ENCODE data around the gene ECI1. TPM values are rescaled to one million over a fixed set of nuclear protein-coding genes. Genes with fewer than 3 reads are reported as not detected.

The ECI1 gene
- total and polyA plus RNA-seq, 2 of the 13 experiments (the other 11 are each of a cell fraction or from before 2014, with no cell fraction given): 82.0 to 102 TPM

GRCh38 chr16:2253293-2253692, 1.9 kb upstream of the ECI1 start:
- no peak overlapping the region for H2AFZ ChIP-seq (ENCODE audit: low read length)
- FAIRE-seq: no peak
- in situ Hi-C loops (cut with HindIII; ENCODE audit: extremely low pct_ligation_motif_present, low pct_unique_long_range_greater_than_20kb): no loop called here
- ATAC-seq: no peak
- H4K20me1 ChIP-seq (ENCODE audit: insufficient read depth, low read length): peaks cover 5% of the 10 kb centered on the region
- intact Hi-C loops (cut with micrococcal nuclease; ENCODE audit: unreplicated experiment): loop anchor here (5.0 kb wide), 1 partner anchor 56 kb away; the partner anchor contains the start of gene CASKIN1
- no peak overlapping the region for H3K4me2 ChIP-seq (ENCODE audit: low read depth, low read length)
- H3K4me3 ChIP-seq (replicated peaks in 1 of 3; ENCODE audit: insufficient read depth in 1 of 3, low read depth in 2 of 3, low read length in 3 of 3): no peak overlapping the region
- no peak overlapping the region for H3K9ac ChIP-seq (ENCODE audit: insufficient read depth, low read depth, low read length)
- no peaks in the 10 kb centered on the region; a peak in 1 of 5 replicates for H3K27me3 ChIP-seq (ENCODE audit: control insufficient read depth in 1 of 2, insufficient read depth in 2 of 2, low read length in 2 of 2)
- WGBS (ENCODE audit: low lambda C conversion rate): 96% methylated on average over 11 of the region's 11 CpGs
- POLR2A ChIA-PET: interaction anchor here (1.0 to 3.7 kb wide), 3 partner anchors 27 to 99 kb away, joined by 3 to 79 read pairs (median 56); partner anchors contain the start of gene TRAF7
- no peaks in the 10 kb centered on the region for H3K9me3 ChIP-seq (ENCODE audit: low read length)
- H3K36me3 ChIP-seq (replicated peaks in 1 of 2; ENCODE audit: control insufficient read depth in 1 of 2, insufficient read depth in 2 of 2, low read length in 2 of 2): peaks cover 14 to 48% of the 10 kb centered on the region in 2 experiments
- CTCF ChIA-PET (ENCODE audit: low intra/inter-chr PET ratio, low total read pairs): no interaction called here
- TF ChIP-seq RBFOX2 (IDR thresholded peaks at IDR 0.05; ENCODE audit: low read depth, low read length): peak; percentile 5; the same call in 1 of the 2 replicates
- TF ChIP-seq RBM22 (optimal IDR thresholded peaks at IDR 0.05; ENCODE audit: low read length): peak; percentile 33
- no peak for TF ChIP-seq CBX2 (IDR thresholded peaks at IDR 0.05; ENCODE audit: low read depth, low read length)
- no peak for TF ChIP-seq CBX2 (CRISPR knock-in tag; IDR thresholded peaks at IDR 0.05; ENCODE audit: low read depth)
- TF ChIP-seq POLR2A (IDR thresholded peaks at IDR 0.05; ENCODE audit: insufficient read depth in 1 of 2, low read depth in 2 of 2, low read length in 2 of 2): 0 out of 4 replicates have a peak, but pooled peaks of 1 of the 2 experiments have one; percentile 10
- H3K27ac ChIP-seq (ENCODE audit: extremely low read length, insufficient read depth, low read length): no peak overlapping the region
- peaks cover 27% of the 10 kb centered on the region for H3K4me1 ChIP-seq (ENCODE audit: insufficient read depth, low read length)
- H3K79me2 ChIP-seq (ENCODE audit: insufficient read depth, low read length): peaks cover 21% of the 10 kb centered on the region
- DNase-seq (ENCODE audit: low spot score): no peak
- no TSS peak for BruUV-seq (replicated peaks)

GRCh38 chr16:2252806-2253148, 1.4 kb upstream of the ECI1 start:
- ATAC-seq: no peak
- H4K20me1 ChIP-seq (ENCODE audit: insufficient read depth, low read length): peaks cover 5% of the 10 kb centered on the region
- H3K4me3 ChIP-seq (replicated peaks in 1 of 3; ENCODE audit: insufficient read depth in 1 of 3, low read depth in 2 of 3, low read length in 3 of 3): no peak overlapping the region
- in situ Hi-C loops (cut with HindIII; ENCODE audit: extremely low pct_ligation_motif_present, low pct_unique_long_range_greater_than_20kb) (no loop called here), intact Hi-C loops (cut with micrococcal nuclease; ENCODE audit: unreplicated experiment) (loop anchor here (5.0 kb wide), 1 partner anchor 55 kb away; the partner anchor contains the start of gene CASKIN1)
- WGBS (ENCODE audit: low lambda C conversion rate): 94% methylated on average over 7 of the region's 7 CpGs
- FAIRE-seq: no peak
- H3K9me3 ChIP-seq (ENCODE audit: low read length): no peaks in the 10 kb centered on the region
- ChIA-PET POLR2A (interaction anchor here (1.0 to 3.7 kb wide), 7 partner anchors 10 to 217 kb away, joined by 3 to 79 read pairs (median 20); partner anchors contain the start of genes RNPS1 and TRAF7), CTCF (ENCODE audit: low intra/inter-chr PET ratio, low total read pairs) (no interaction called here)
- peak overlapping the region; percentile 83 for H3K27ac ChIP-seq (ENCODE audit: extremely low read length, insufficient read depth, low read length)
- H3K36me3 ChIP-seq (replicated peaks in 1 of 2; ENCODE audit: control insufficient read depth in 1 of 2, insufficient read depth in 2 of 2, low read length in 2 of 2): peaks cover 13 to 42% of the 10 kb centered on the region in 2 experiments
- no peak overlapping the region for H3K9ac ChIP-seq (ENCODE audit: insufficient read depth, low read depth, low read length)
- peaks cover 27% of the 10 kb centered on the region for H3K4me1 ChIP-seq (ENCODE audit: insufficient read depth, low read length)
- peaks cover 23% of the 10 kb centered on the region for H3K79me2 ChIP-seq (ENCODE audit: insufficient read depth, low read length)
- no peak overlapping the region for H2AFZ ChIP-seq (ENCODE audit: low read length)
- no peak overlapping the region for H3K4me2 ChIP-seq (ENCODE audit: low read depth, low read length)
- no peaks in the 10 kb centered on the region; a peak in 1 of 5 replicates for H3K27me3 ChIP-seq (ENCODE audit: control insufficient read depth in 1 of 2, insufficient read depth in 2 of 2, low read length in 2 of 2)
- no peak for DNase-seq (ENCODE audit: low spot score)
- BruUV-seq (replicated peaks): no TSS peak
- no peak for TF ChIP-seq SMAD9 (CRISPR knock-in tag; IDR thresholded peaks at IDR 0.05)
- 0 out of 2 replicates have a peak, but pooled peaks have one; percentile 15 for TF ChIP-seq POLR2G (IDR thresholded peaks at IDR 0.05; ENCODE audit: low read depth, low read length)
- no peak for TF ChIP-seq ZNF260 (CRISPR knock-in tag; IDR thresholded peaks at IDR 0.05; ENCODE audit: borderline replicate concordance, low read depth)
- TF ChIP-seq ZNF501 (CRISPR knock-in tag; IDR thresholded peaks at IDR 0.05): no peak
- no peak for TF ChIP-seq CSRNP1 (CRISPR knock-in tag; IDR thresholded peaks at IDR 0.05)
- TF ChIP-seq ZBTB2 (CRISPR knock-in tag; IDR thresholded peaks at IDR 0.05; ENCODE audit: low read depth): no peak
- no peak for TF ChIP-seq ATF6 (CRISPR knock-in tag; conservative IDR thresholded peaks at IDR 0.05)

Data from HepG2 (cell line).